Glomerular visceral epithelial cell (primary cell): ENCODE results near the gene SDK2.
A peak's percentile ranks its signal among the peaks of the same experiment; 100 is the strongest.

Source experiments
- DNase-seq: peaks from one replicate; pipeline ENCODE4 v3.0.0-alpha.2; 2016; ENCODE audit errors: extremely low spot score

The SDK2 gene

DNA sequence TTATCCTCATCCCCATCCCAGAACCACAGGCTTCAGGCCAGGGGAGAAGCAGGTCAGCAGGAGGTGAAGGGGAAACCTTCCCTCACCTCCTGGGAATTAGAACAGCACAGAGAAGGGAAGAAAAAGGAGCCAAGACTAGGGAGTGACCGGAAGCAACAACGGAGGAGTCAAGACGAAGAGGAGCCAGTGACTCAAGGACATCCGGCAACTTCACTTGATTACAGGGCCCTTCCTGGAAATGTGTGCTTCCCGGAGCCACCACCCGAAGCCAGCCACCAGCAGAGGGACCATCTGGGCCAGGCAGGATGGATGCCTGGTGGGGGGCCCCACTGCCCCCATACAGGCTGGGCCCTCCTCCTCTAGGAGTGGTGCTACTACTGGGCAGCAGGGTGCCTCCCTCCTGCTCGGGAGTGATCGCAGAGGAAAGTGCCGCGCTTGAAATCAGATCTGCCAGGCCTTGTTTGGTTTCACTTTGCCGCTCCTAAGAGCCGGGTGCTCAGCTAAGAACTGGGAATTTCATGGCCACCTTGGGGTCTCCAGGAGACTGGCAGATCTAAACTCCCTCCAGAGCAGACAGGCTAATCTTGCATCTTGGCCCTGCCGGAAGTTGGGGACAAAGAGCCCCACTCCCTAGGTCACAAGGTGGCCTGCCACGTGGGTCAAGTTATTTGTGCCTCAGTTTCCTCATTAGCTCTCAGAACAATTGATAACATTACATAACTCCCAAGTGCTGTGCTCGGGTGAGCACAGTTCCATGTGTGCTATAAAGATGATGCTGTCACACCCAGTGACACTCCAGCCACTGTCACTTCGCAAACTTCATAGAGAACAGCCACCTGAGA lies 339.1 kb downstream of the SDK2 start:
- DNase-seq, result peak; percentile 86

DNA sequence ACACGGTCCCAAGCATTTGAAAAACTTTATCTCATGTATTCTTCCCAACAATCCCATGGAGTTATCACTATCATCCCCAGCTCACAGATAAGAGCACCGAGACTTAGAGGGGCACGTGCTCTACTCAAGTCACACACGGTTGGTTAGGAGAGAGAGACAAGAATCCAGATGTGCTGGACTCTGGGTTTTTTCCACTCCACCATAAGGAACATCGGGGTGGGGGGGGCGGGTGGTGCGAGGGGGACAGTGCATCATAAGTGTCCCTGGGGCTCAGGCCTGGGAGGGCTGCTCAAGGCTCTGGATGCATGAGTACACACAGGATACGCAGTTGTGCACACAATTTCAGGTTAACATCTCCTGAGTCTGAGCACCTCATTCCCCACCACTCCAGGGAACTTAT lies 339.8 kb downstream of the SDK2 start:
- DNase-seq, result peak; percentile 30

- DNase-seq, result no peak
These were observed 342.1 kb downstream of the SDK2 start for GRCh38 chr17:73302189-73302588.

DNA sequence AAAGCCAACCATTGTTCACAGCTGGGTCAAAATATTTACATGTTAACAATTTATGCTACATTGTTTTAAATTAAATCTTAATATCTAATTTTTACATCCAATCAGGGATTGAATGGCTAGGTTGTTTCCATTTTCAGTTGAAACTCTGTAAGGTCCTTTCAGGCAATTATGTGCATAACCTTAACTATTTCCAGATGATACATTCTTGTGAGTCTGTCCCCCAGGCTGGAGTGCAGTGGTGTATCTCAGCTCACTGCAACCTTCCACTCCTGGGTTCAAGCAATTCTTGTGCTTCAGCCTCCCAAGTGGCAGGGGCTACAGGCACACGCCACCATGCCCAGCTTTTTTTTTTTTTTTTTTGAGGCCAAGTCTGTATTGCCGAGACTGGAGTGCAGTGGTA lies 342.9 kb downstream of the SDK2 start:
- no peak for DNase-seq

DNA sequence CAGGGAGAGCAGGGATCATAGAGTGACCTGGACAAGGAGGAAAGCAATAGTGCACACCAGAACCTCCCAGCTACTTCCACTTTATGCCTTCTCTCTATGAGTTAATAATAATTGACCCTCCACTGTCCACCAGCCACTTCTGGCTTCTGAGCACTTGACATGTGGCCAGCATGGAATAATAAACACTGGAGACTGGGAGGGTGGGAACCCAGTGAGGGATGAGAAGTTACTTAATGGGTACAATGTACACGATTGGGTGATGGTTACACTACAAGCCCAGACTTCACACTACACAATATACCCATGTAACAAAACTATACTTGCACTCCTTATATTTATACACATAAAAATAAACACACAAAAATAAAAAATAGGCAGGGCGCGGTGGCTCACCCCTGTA lies 343.9 kb downstream of the SDK2 start:
- DNase-seq, result no peak

DNA sequence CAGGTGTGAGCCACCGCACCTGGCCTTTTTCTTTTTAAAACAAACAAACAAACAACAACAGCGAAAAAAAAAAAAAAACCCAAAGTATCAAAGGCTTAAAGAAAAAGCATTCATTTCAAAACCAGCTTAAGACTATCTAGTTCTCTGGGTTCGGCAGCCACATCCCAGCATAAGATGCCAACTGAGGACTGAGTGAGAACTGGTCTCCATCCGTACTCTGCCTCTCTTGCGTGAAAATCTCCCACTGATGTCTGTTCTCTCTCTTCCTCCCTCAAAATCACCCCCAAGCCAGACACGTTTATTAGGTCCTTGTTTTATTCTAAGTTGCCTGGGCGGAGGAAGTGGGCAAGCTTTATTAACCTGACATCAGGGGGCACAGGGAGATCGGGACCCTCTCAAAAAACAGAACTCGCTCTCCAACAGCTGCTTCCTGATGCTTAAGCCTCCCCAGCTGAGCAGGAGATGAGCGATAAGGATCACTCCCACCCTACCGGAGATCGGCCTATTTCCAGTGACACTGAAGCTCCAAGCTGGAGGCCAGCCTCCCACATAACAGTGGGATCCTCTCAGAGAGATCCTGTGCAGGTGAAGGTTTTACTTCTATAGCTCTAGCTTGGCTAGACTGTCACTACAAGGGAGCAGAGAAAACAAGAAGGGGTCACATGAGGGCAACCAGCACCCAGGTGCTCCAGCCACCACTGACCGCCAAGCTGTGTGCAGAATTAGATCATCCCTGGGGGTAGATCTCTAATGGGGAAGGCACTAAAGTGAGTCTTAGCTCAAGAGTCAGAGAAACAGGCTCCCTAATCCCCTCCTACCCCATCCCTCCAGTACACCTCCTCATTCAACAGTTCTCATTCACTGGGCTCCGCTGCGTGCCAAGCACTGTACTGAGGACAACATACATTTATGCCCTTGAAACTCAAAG lies 346.0 kb downstream of the SDK2 start:
- peak; percentile 65 for DNase-seq

- peak; percentile 87 for DNase-seq
These were observed 350.7 kb downstream of the SDK2 start for GRCh38 chr17:73293480-73293911.

- DNase-seq, result no peak
These were observed 351.2 kb downstream of the SDK2 start for GRCh38 chr17:73293031-73293430.

DNA sequence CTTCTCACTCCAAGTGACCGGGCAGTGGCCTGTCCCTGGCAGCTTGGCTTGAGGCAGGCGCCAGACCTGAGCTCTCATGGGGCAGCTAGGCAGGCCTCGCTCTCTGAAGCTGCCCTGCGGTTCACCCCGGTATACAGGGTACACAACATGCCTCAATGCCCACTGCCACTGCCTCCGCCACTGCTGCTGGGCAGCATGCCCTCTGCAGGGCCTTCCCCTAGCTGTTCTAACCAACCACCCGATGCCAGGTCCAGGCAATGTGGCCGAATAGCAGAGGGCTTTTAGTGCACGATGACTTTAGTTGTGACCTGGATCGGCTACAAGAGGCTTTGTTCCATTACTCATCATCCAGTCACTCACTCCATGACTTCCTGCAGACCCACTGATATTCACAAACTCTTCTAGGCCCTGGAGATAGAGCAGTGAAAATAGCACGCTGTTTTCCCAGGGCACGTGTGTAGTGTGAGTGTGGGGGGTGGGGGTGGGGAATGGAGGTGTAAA lies 352.2 kb downstream of the SDK2 start:
- peak; percentile 93 for DNase-seq

DNA sequence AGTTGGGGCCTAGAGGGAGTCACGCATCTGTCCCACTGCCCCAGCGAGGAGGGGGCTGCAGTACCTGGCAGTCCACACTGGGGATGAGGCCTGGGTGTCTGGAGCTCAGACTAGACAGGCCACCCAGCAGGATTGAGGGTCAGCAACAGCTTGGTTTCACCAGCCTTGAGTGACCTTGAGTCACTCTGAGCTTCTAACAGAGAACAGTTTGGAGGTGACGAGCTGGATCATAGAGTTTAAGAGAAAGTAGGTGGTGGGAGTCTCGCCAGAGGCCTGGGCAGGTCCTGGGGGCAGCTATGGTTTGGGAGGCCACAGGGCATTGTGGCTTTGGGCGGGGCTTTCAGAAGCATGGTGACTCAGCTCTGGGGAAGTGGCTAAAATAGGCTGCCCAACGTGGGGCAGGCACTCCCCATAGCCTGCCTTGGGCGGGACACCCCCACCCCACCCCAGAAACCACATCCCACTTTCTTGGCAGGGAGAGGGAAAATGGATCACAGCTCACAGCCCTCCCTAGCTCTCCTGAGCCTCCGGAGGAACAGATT lies 352.9 kb downstream of the SDK2 start:
- DNase-seq, result peak; percentile 98

- peak; percentile 42 for DNase-seq
These were observed 353.6 kb downstream of the SDK2 start for GRCh38 chr17:73290399-73291259.

GRCh38 chr17:73289549-73290254 lies 354.5 kb downstream of the SDK2 start:
- no peak for DNase-seq

DNA sequence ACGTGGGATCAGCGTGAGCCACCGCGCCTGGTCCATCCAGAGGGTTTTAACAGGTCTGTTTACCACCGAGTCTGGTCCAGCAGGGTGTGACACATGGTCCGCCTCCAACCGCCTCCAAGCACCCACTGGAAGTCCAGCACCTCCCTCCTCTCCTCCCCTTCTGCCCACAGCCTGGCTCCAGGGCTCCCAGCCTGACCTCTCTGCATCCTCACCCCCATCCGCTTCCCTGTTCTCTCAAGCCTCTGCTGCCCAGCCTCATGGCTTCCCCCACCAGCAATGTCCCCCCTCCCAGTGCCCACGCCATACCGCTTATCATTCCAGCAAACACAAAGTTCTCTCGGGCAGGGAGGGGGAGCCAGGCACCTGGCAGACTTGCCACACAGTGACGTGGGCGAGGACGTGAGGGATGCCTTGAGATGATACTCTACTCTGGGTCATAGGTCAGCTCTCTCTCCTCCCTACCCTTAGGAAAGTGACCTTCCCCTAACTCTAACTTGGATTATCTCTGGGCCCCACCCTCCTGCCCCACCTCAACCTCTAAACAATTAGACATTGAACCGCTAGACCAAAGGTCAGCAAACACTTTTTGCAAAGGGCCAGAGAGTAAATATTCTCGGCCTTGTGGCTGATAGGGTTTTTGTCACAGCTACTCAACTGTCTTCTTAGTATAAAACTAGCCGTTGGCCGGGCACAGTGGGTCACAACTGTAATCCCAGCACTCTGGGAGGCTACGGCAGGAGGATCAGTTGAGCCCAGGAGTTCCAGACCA lies 355.5 kb downstream of the SDK2 start:
- DNase-seq, result no peak

- DNase-seq, result no peak
These were observed 357.4 kb downstream of the SDK2 start for GRCh38 chr17:73286863-73287296.

DNA sequence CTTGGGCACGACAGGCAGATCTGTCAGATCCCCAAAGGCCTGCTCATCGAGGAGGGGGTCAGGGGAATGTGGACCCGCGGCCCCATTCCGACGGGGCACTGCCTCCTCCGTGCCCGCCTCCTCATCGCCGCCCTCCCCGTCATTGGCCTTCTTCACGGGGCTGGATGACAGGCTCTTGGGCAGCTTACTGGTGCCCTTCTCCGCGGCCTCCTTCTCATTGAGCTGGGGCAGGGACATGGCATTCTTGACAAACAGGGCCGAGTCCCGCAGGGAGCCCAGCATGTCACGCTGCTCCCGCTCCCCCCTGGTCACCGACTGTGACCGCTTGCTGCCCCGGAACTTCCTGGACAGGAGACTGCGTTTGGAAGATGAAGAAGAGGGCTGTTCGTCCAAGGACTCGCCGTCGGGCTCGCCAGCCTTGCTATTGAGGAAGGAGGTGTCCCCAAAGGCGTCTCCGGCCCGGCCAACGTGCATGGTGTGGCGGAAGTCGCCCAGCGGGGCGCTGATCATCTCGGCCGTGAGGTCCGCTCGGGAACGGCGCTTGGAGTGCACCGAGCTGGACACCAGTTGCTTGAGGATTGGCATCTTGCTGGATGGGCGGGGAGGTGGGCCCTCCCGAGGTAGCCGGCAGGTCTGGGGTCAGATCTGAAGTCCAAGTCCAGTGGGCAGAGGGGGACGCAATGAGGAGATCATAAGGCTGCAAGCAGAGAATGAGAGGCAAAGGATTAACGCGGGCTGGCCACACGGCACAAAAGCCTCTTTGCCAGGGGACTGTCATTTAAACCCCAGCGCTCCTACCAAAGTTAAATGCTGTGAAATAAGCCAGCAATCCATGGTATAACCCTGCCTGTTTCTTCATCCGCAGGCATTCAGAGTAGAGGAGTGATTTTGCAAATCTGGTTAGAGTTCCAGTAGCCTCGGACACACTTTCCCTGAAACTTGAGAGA lies 358.1 kb downstream of the SDK2 start:
- no peak for DNase-seq

DNA sequence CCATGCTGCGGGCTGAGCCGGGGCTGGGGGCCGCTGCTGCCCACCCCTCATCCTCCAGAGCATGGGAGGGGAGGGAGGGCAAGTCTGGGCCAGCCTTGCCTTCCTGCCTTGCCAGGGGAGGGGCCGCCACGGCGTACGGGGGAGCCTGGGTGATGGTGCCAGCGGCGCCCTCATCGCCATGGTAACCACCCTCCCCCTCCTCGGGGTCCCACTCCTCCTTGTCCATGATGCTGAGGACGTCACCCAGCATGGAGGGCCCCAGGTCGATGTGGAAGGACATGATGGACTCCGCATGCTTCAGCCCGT lies 358.7 kb downstream of the SDK2 start:
- no peak for DNase-seq

GRCh38 chr17:73284906-73285602 lies 359.2 kb downstream of the SDK2 start:
- DNase-seq, result no peak
